ENCODE data around the gene VTCN1. TPM values are rescaled to one million over a fixed set of nuclear protein-coding genes. Genes with fewer than 3 reads are reported as not detected.
"Not testable (repeated sequence)": the region's sequence is repeated elsewhere in the genome, so short reads cannot be mapped to it uniquely, and the experiment has no call there.

The VTCN1 gene
- total RNA-seq, 4 donors from 2014 or later: 1.7 to 9.4 (median 3.4) TPM

DNA sequence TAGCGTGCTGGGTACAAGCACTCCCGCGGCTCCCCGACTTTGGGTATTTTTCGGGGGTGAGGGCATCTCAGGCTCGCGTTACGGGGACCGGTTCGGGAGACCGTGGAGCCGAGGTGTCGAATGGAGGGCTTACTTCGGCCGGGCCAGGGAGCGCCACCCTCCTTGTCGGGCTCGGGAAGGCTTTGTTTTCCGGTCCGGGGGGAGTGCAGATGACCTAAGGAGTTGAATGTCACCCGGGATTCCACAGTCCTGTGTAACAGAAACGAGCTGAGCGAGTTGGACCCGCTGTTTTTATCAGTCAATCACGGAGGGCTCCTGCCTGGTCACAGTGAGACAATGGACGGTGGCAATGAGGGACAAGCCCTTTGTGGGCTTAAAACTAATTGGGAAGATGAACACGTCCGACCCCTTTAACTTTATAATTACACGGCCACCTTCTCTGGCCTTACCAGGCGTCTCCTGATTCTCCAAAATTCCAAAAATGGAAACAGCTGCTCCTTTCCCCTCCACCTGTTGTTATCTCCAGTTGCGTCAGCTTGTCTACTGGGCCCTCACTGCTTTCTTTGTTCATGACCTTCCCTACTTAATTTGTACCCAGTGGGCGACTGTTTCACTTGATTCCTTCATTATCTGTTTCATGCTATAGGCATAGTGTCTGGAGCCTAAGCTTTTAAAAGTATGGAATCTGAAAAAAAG is 88.2 kb downstream of the VTCN1 start:
- H3K4me3 ChIP-seq: peak overlapping the region; percentile 61
- H3K4me1 ChIP-seq: peaks cover 15% of the 10 kb centered on the region
- 40% methylated on average over 19 of the region's 32 CpGs for WGBS
- no peak for DNase-seq (ENCODE audit: low spot score in 2 of 2)
- peaks cover 5% of the 10 kb centered on the region for H3K36me3 ChIP-seq
- no peak for TF ChIP-seq POLR2AphosphoS5 (IDR thresholded peaks at IDR 0.05)
- TF ChIP-seq EP300 (IDR thresholded peaks at IDR 0.05): no peak
- TF ChIP-seq, protein P1, sequence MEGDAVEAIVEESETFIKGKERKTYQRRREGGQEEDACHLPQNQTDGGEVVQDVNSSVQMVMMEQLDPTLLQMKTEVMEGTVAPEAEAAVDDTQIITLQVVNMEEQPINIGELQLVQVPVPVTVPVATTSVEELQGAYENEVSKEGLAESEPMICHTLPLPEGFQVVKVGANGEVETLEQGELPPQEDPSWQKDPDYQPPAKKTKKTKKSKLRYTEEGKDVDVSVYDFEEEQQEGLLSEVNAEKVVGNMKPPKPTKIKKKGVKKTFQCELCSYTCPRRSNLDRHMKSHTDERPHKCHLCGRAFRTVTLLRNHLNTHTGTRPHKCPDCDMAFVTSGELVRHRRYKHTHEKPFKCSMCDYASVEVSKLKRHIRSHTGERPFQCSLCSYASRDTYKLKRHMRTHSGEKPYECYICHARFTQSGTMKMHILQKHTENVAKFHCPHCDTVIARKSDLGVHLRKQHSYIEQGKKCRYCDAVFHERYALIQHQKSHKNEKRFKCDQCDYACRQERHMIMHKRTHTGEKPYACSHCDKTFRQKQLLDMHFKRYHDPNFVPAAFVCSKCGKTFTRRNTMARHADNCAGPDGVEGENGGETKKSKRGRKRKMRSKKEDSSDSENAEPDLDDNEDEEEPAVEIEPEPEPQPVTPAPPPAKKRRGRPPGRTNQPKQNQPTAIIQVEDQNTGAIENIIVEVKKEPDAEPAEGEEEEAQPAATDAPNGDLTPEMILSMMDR (IDR thresholded peaks at IDR 0.05): no peak
- TF ChIP-seq POLR2A (IDR thresholded peaks at IDR 0.05): no peak
- H3K9me3 ChIP-seq: no peaks in the 10 kb centered on the region
- peak overlapping the region; percentile 71 for H3K27ac ChIP-seq
- H3K27me3 ChIP-seq: no peaks in the 10 kb centered on the region

GRCh38 chr1:117121589-117122329 is 89.0 kb downstream of the VTCN1 start, which contains the start of gene TRIM45:
TRIM45 (minus strand) TSS chr1:117121749; CDS start chr1:117121201, 548 bp downstream.
- Histone ChIP-seq H3K36me3 (peaks cover 5% of the 10 kb centered on the region), H3K4me3 (peak within 1 kb of the TSS; percentile 61), H3K9me3 (no peaks in the 10 kb centered on the region), H3K27me3 (no peaks in the 10 kb centered on the region), H3K27ac (peak within 1 kb of the TSS; percentile 71), H3K4me1 (peaks cover 15% of the 10 kb centered on the region)
- 0% methylated on average over 24 of the region's 71 CpGs for WGBS
- peak; percentile 96 to 98 for DNase-seq (ENCODE audit: low spot score in 2 of 2)
- TF ChIP-seq POLR2AphosphoS5 (IDR thresholded peaks at IDR 0.05) (peak in 1 of 3 donors; percentile 3), POLR2A (IDR thresholded peaks at IDR 0.05) (no peak), EP300 (IDR thresholded peaks at IDR 0.05) (no peak)
- TF ChIP-seq, protein P1 (IDR thresholded peaks at IDR 0.05): peak; percentile 41 to 74

DNA sequence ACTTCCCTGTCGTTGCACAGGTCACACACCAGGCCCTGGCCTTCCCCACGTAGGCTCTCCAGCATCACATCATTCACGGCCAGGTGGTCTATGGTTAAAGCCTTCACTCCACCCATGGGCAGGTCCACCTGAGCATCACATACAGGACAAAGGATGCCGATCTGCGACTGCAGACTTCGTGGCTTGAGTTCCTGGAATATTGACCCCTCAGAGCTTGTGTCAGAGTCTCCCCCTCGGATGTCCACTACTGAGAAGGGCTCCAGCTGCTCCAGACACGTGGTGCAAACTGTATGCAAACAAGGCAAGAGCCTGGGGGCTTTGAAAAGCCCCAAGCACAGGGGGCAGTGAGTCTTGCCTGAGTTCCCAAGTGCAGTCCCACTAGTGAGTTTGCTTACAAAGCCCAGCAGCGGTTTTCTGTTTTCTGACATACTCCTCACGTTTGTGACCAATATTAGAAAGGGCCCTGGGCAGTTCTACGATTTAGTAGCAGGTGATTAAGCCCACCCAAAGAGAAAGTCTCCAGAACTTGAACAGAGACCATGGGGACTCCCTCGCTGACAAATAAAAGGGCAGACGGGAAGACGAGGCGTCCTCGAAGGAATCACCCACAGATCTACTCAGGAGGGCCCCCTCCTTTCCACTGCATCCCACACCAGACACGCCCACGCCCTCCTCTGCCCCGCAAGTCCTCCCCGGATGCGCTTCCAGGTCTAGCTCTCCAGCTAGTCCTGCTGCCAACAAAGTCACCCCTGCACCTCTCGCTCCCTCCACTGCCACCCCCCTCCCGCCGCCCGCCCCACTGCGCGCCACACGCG is 89.7 kb downstream of the VTCN1 start:
- 24% methylated on average over 18 of the region's 29 CpGs for WGBS
- Histone ChIP-seq H3K4me3 (peak overlapping the region; percentile 61), H3K9me3 (no peaks in the 10 kb centered on the region), H3K4me1 (peaks cover 15% of the 10 kb centered on the region), H3K27ac (peak overlapping the region; percentile 71), H3K27me3 (no peaks in the 10 kb centered on the region), H3K36me3 (peaks cover 5% of the 10 kb centered on the region)
- no peak for DNase-seq (ENCODE audit: low spot score in 2 of 2)
- TF ChIP-seq EP300 (IDR thresholded peaks at IDR 0.05) (no peak), POLR2A (IDR thresholded peaks at IDR 0.05) (no peak), POLR2AphosphoS5 (IDR thresholded peaks at IDR 0.05) (no peak)
- TF ChIP-seq, protein P1 (IDR thresholded peaks at IDR 0.05): no peak

GRCh38 chr1:117119144-117119543 is 91.6 kb downstream of the VTCN1 start:
- H3K27ac ChIP-seq; H3K4me3 ChIP-seq; H3K36me3 ChIP-seq; H3K9me3 ChIP-seq; H3K27me3 ChIP-seq; DNase-seq (ENCODE audit: low spot score in 2 of 2): not testable (repeated sequence)
- H3K4me1 ChIP-seq: peaks cover 15% of the 10 kb centered on the region
- 97% methylated on average over 10 of the region's 10 CpGs for WGBS

DNA sequence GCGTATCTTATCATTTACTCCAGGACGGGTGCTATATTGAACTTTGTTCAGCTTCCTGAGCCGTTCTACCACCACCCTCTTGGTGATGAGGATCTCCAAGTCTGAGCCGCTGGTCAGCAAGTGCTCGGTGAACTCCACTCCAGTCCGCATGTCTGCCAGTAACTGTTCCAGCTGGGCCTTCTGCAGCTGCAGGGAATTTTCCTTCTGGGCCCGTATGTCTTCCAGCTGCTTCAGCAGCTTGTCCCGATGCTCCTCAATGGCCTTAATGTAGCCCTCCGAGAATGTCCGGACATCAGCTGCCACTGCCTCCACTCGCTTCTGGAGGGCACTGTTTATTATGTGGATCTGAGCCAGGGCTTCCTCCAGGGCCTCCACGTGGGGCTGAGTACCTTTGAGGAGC is 92.6 kb downstream of the VTCN1 start:
- Histone ChIP-seq H3K4me1 (peaks cover 15% of the 10 kb centered on the region), H3K27ac (no peak overlapping the region), H3K9me3 (no peaks in the 10 kb centered on the region), H3K27me3 (no peaks in the 10 kb centered on the region), H3K36me3 (peaks cover 8% of the 10 kb centered on the region), H3K4me3 (no peak overlapping the region)
- no peak for DNase-seq (ENCODE audit: low spot score in 2 of 2)
- 83% methylated on average over 8 of the region's 12 CpGs for WGBS
- TF ChIP-seq POLR2AphosphoS5 (IDR thresholded peaks at IDR 0.05) (no peak), EP300 (IDR thresholded peaks at IDR 0.05) (no peak), POLR2A (IDR thresholded peaks at IDR 0.05) (no peak)
- TF ChIP-seq, protein P1 (IDR thresholded peaks at IDR 0.05): no peak

Measured in suprapubic skin (tissue), 4 donors.